PC-3 (cell line): ENCODE data around the gene FBXW5.

Source experiments
- CTCF ChIP-seq: fragments of 300-600 bp; sonication (generic); conservative IDR thresholded peaks from 2 replicates; pipeline ENCODE4 v1.5.1; 2017; ENCODE audit warnings: antibody characterized with exemption, low read depth, mild to moderate bottlenecking, low read length
- EZH2 ChIP-seq: fragments of 300-600 bp; sonication (generic); IDR thresholded peaks from one replicate; pipeline ENCODE4 v1.6.1; 2017; ENCODE audit warnings: antibody characterized with exemption, mild to moderate bottlenecking, low read length; ENCODE audit not compliant: unreplicated experiment
- EZH2phosphoT487 ChIP-seq: fragments of 300-600 bp; sonication (generic); IDR thresholded peaks from 2 replicates; pipeline ENCODE4 v1.6.1; 2018; ENCODE audit warnings: mild to moderate bottlenecking, antibody characterized with exemption, low read length, borderline replicate concordance

- TF ChIP-seq CTCF: no peak
- TF ChIP-seq EZH2: no peak
- no peak for TF ChIP-seq EZH2phosphoT487
These were observed 24.0 kb upstream of the FBXW5 start for GRCh38 chr9:136968333-136969127.
